ENCODE data around the gene HCK. TPM values are rescaled to one million over a fixed set of nuclear protein-coding genes. Genes with fewer than 3 reads are reported as not detected.

HCK gene
- polyA plus RNA-seq, 2 of the 4 experiments (the other 2 are of a cell fraction): 0.06 TPM; not detected in 1

GRCh38 chr20:32088759-32089158 is 36.7 kb downstream of the HCK start (continued):
- TF ChIP-seq HMGXB4 (CRISPR knock-in tag; IDR thresholded peaks at IDR 0.05; ENCODE audit: borderline replicate concordance) (no peak), EP300 (IDR thresholded peaks at IDR 0.05) (no peak), KDM1A (IDR thresholded peaks at IDR 0.05; ENCODE audit: low read depth) (no peak), BCL3 (IDR thresholded peaks at IDR 0.05) (no peak)

- ChIA-PET CTCF (interaction anchor here (1.2 to 11.5 kb wide), 10 partner anchors 9 to 266 kb away, joined by 3 to 106 read pairs (median 9); partner anchors contain the start of gene TM9SF4), POLR2A (no interaction called here)
- Histone ChIP-seq H3K4me2 (no peak overlapping the region), H3K27ac (no peak overlapping the region), H3K9me3 (no peaks in the 10 kb centered on the region), H3K4me1 (no peaks in the 10 kb centered on the region), H3K4me3 (no peak overlapping the region)
- TF ChIP-seq ZFP36 (IDR thresholded peaks at IDR 0.05; ENCODE audit: borderline replicate concordance, partially characterized antibody) (peak; percentile 67), RNF2 (IDR thresholded peaks at IDR 0.05; ENCODE audit: borderline replicate concordance, low read depth) (no peak)
- no peak for FAIRE-seq
- WGBS (ENCODE audit: missing lambda C conversion rate): 18% methylated on average over 5 of the region's 5 CpGs
- DNase-seq (ENCODE audit: low read depth in 1 of 2, low spot score in 1 of 2): no peak
- no peak for ATAC-seq
Observed at GRCh38 chr20:32089637-32090362, 37.8 kb downstream of the HCK start.

- Histone ChIP-seq H3K4me3 (no peak overlapping the region), H3K4me1 (no peaks in the 10 kb centered on the region), H3K27ac (0 out of 6 replicates have a peak overlapping the region, but pooled peaks of 1 of the 2 experiments have one; percentile 20), H3K4me2 (no peak overlapping the region), H3K9me3 (no peaks in the 10 kb centered on the region)
- ATAC-seq (peak; percentile 70 to 94), DNase-seq (ENCODE audit: low read depth in 1 of 2, low spot score in 1 of 2) (peak; percentile 63 to 77), FAIRE-seq (no peak)
- no peak for TF ChIP-seq ZC3H11A (IDR thresholded peaks at IDR 0.05)
- TF ChIP-seq SMC3 (IDR thresholded peaks at IDR 0.05): peak; percentile 76
- no peak for TF ChIP-seq CBX2 (IDR thresholded peaks at IDR 0.05; ENCODE audit: borderline replicate concordance, low read depth)
- TF ChIP-seq NR3C1 (IDR thresholded peaks at IDR 0.05): no peak
- TF ChIP-seq, protein P1, sequence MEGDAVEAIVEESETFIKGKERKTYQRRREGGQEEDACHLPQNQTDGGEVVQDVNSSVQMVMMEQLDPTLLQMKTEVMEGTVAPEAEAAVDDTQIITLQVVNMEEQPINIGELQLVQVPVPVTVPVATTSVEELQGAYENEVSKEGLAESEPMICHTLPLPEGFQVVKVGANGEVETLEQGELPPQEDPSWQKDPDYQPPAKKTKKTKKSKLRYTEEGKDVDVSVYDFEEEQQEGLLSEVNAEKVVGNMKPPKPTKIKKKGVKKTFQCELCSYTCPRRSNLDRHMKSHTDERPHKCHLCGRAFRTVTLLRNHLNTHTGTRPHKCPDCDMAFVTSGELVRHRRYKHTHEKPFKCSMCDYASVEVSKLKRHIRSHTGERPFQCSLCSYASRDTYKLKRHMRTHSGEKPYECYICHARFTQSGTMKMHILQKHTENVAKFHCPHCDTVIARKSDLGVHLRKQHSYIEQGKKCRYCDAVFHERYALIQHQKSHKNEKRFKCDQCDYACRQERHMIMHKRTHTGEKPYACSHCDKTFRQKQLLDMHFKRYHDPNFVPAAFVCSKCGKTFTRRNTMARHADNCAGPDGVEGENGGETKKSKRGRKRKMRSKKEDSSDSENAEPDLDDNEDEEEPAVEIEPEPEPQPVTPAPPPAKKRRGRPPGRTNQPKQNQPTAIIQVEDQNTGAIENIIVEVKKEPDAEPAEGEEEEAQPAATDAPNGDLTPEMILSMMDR (IDR thresholded peaks at IDR 0.05): peak; percentile 83
- peak; percentile 70 to 71 for TF ChIP-seq RAD21 (conservative IDR thresholded peaks at IDR 0.05 in 1 of 2, IDR thresholded peaks at IDR 0.05 in 1 of 2)
- ChIA-PET CTCF (interaction anchor here (0.6 to 11.5 kb wide), 46 partner anchors 9 to 282 kb away, joined by 3 to 106 read pairs (median 4); partner anchors contain the start of genes PDRG1 and TM9SF4), POLR2A (no interaction called here)
- WGBS (ENCODE audit: missing lambda C conversion rate): 1% methylated on average over 7 of the region's 7 CpGs
Observed at GRCh38 chr20:32091888-32092346, 39.9 kb downstream of the HCK start.

- no peak for ATAC-seq
- TF ChIP-seq HOXA7 (CRISPR knock-in tag; IDR thresholded peaks at IDR 0.05): no peak
- no peak for TF ChIP-seq CEBPB (IDR thresholded peaks at IDR 0.05)
- ChIA-PET CTCF (interaction anchor here (1.0 to 1.5 kb wide), 3 partner anchors 11 to 67 kb away, joined by 4 to 6 read pairs (median 4); partner anchors contain the start of gene TM9SF4), POLR2A (no interaction called here)
- H3K4me2 ChIP-seq: no peak overlapping the region
- no peaks in the 10 kb centered on the region for H3K4me1 ChIP-seq
- DNase-seq (ENCODE audit: low read depth in 1 of 2, low spot score in 1 of 2): no peak
- no peak for FAIRE-seq
- 59% methylated on average over 5 of the region's 6 CpGs for WGBS (ENCODE audit: missing lambda C conversion rate)
- no peak overlapping the region for H3K27ac ChIP-seq
- no peaks in the 10 kb centered on the region for H3K9me3 ChIP-seq
- no peak overlapping the region for H3K4me3 ChIP-seq
Observed at GRCh38 chr20:32098786-32099185, 46.7 kb downstream of the HCK start.
